GM10266 (cell line): ENCODE measurements around the gene DZIP1L.

Experiments
- DNase-seq: peaks from one replicate; pipeline ENCODE4 v3.0.0; 2012; ENCODE audit errors: extremely low spot score
- TF ChIP-seq, protein P1 (sequence below): IDR thresholded peaks from 2 replicates; pipeline ENCODE4 v1.5.1; 2012; ENCODE audit warnings: mild to moderate bottlenecking, low read depth; ENCODE audit not compliant: control insufficient read depth, insufficient read depth; ENCODE audit errors: missing control alignments

Gene DZIP1L

GRCh38 chr3:138125548-138126221 is 10.3 kb upstream of the DZIP1L start:
- TF ChIP-seq, protein P1, sequence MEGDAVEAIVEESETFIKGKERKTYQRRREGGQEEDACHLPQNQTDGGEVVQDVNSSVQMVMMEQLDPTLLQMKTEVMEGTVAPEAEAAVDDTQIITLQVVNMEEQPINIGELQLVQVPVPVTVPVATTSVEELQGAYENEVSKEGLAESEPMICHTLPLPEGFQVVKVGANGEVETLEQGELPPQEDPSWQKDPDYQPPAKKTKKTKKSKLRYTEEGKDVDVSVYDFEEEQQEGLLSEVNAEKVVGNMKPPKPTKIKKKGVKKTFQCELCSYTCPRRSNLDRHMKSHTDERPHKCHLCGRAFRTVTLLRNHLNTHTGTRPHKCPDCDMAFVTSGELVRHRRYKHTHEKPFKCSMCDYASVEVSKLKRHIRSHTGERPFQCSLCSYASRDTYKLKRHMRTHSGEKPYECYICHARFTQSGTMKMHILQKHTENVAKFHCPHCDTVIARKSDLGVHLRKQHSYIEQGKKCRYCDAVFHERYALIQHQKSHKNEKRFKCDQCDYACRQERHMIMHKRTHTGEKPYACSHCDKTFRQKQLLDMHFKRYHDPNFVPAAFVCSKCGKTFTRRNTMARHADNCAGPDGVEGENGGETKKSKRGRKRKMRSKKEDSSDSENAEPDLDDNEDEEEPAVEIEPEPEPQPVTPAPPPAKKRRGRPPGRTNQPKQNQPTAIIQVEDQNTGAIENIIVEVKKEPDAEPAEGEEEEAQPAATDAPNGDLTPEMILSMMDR = no peak
- DNase-seq = no peak

GRCh38 chr3:138124706-138125355 is 9.4 kb upstream of the DZIP1L start:
- no peak for DNase-seq
- TF ChIP-seq, protein P1 = no peak

- TF ChIP-seq, protein P1 = no peak
- no peak for DNase-seq
Measured at GRCh38 chr3:138124188-138124587, 8.8 kb upstream of the DZIP1L start.

- DNase-seq = no peak
- TF ChIP-seq, protein P1 = peak; percentile 1
Measured at GRCh38 chr3:138119423-138119766, 4.0 kb upstream of the DZIP1L start.

DNA sequence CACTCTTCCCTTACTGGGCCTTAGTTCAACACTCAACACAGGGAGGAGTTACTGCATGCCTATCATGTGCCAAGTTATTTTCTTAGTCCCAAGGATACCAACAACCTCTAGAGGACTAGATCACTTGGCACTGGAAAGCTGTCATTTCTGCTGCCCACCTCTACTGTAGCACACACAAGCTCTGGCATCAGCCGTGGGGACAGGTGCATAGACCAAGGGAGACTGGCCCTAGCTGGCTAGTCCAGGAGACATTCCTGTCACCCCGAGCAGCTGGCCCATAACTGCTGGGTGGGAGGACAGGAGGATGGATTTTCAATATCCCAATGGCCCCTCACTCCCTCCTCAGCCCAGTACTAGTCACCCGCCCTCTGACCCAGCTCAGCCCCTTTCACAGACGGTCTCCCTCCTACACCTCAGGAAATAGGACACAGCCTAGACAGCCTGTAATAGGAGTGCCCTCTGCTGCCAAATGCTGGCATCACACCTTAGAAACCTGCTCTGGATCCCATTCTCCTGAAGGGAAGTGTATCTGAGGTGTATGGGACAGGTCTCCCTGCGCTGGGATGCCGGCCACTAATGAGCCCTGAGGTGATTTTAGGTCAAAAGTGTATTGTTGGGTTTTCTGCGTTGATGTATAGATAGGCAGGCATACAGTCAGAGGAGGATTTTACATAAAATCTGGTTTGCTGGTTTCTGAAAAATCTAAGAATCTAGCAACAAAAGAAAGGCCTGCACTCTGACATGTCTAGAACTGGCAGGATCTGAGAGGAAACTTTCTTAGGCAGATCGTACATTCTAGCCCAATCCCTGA is 3.4 kb upstream of the DZIP1L start:
- TF ChIP-seq, protein P1 = peak; percentile 76
- peak; percentile 74 for DNase-seq

DNA sequence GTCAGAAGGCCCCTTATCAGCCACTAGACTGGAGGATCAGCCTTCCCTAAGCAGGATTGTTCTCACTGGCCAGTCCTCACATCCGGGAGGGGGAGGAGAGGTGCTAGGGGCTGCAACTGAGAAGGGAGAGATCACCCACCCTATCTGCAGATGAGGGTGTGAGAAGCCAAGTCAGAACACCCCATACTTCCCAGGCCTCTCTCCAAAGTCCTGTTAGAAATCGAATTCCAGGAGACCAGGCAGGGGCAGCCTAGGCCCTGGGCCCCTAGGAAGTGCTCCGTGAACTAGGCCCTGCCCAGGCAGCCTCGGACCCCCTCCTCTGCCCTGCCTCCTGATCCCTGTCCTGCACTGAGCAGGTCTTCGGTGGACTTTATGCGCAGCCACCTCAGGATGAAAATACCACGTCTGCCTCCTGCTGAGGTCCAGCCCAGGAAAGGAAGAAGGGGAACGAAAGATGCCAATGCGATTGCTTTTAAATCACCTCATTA is 933 bp downstream of the DZIP1L start:
- TF ChIP-seq, protein P1 = no peak
- no peak for DNase-seq
